Upper lobe of right lung (tissue), 1 donor: ENCODE data around the gene INKA2. TPM values are rescaled to one million over a fixed set of nuclear protein-coding genes. Genes with fewer than 3 reads are reported as not detected.

Experiments
- ATAC-seq: fragments of 200-7000 bp; cut with Tn5 transposase; one replicate; pipeline ENCODE4 v1.9.1; 2020; ENCODE audit warnings: mild to moderate bottlenecking, moderate library complexity
- DNase-seq: peaks from one replicate; pipeline ENCODE4 v3.0.0-alpha.2; 2020
- H3K27ac ChIP-seq: fragments of 200-600 bp; one replicate; pipeline ENCODE4 v1.8.0; 2022
- H3K27me3 ChIP-seq: fragments of 200-600 bp; one replicate; pipeline ENCODE4 v1.8.0; 2022; ENCODE audit warnings: mild to moderate bottlenecking
- H3K36me3 ChIP-seq: fragments of 200-600 bp; one replicate; pipeline ENCODE4 v1.8.0; 2022
- H3K4me1 ChIP-seq: fragments of 200-600 bp; one replicate; pipeline ENCODE4 v1.8.0; 2022
- H3K4me3 ChIP-seq: fragments of 200-600 bp; one replicate; pipeline ENCODE4 v1.8.0; 2022; ENCODE audit warnings: mild to moderate bottlenecking
- H3K9me3 ChIP-seq: fragments of 200-600 bp; one replicate; pipeline ENCODE4 v1.8.0; 2022
- CTCF ChIP-seq: fragments of 200-600 bp; IDR thresholded peaks from one replicate; pipeline ENCODE4 v1.8.0; 2022; ENCODE audit warnings: antibody characterized with exemption
- intact Hi-C: fragments of 100-400 bp; cut with DNase I; formaldehyde crosslinking; loops from one replicate; pipeline ENCODE4 v1.11.0; 2022
- total RNA-seq: library from RNA; stranded (reverse); fragmentation: NEBNext Ultra II Directional; extraction: Animal tissue kit (Norgen Biotek cat#: 25700); gene quantifications from one replicate; pipeline ENCODE4 v1.2.1, GENCODE V29; 2021
- donor health status: DM: no; HTN: yes; CAD: no; lungs with severe emphysema.

The INKA2 gene
- total RNA-seq, 1 donor from 2014 or later, result 13.3 TPM

DNA sequence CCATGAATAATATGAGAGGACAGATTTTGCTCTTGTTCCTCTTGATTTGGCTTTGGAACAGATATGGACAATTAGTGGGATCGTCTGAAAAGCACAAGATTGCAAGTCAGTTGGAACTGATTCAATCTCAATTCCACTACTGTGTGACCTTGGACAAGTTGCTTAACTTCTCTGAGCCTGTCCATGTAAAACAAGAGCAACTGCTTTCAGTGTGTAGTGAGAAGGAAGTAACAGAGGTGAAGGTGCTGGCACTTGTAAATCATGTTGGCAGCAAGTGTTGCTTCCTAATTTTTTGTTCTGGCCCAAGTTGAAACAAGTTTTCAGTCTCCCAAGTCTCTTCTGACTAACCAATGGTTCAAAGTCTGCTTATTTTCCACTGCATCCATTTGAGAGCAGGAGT lies 15.3 kb downstream of the INKA2 start:
- no peak for TF ChIP-seq CTCF
- H3K27ac ChIP-seq, result no peak overlapping the region
- H3K27me3 ChIP-seq, result no peaks in the 10 kb centered on the region
- DNase-seq (no peak), ATAC-seq (no peak)
- intact Hi-C loops, result no loop called here
- H3K4me1 ChIP-seq, result peaks cover 33% of the 10 kb centered on the region
- no peaks in the 10 kb centered on the region for H3K36me3 ChIP-seq
- no peaks in the 10 kb centered on the region for H3K9me3 ChIP-seq
- no peak overlapping the region for H3K4me3 ChIP-seq

DNA sequence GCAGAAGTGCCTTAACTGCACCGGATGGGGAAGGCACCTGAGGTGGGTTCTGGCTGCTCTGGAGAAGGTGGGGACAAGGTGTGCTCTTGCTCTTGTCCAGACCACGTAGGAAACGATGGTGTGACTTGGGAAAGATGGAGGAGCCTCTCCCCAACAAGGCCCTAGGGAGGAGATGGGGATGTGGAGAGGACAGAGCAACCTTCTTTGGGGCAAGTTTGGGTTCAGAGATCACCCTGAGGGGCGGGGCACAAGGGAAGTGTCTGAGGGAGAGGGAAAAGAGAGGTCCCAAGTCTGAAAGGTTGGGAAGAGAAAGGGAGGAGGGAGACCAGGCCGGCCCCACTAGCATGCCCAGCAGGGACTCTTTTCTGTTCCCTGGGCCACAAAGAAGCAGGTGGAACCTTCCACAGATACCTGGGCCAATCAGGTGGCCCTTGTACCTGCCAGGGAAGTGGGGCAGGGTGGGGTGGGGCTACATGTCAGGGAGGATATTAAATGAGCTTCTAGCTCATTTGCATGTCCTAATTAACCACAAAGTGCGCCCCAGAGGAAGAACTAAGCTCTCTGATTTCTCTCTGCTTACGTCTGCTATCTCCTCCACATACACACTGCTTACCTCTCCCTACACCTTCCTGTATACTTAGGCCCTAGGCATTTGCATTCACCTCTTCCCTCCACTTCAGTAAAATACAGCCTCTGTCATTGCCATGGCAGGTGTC lies 15.9 kb downstream of the INKA2 start:
- H3K4me1 ChIP-seq, result peaks cover 33% of the 10 kb centered on the region
- no peak for ATAC-seq
- DNase-seq, result no peak
- H3K27me3 ChIP-seq, result no peaks in the 10 kb centered on the region
- H3K9me3 ChIP-seq, result no peaks in the 10 kb centered on the region
- no peak for TF ChIP-seq CTCF
- H3K27ac ChIP-seq, result no peak overlapping the region
- no peak overlapping the region for H3K4me3 ChIP-seq
- intact Hi-C loops, result no loop called here
- no peaks in the 10 kb centered on the region for H3K36me3 ChIP-seq

DNA sequence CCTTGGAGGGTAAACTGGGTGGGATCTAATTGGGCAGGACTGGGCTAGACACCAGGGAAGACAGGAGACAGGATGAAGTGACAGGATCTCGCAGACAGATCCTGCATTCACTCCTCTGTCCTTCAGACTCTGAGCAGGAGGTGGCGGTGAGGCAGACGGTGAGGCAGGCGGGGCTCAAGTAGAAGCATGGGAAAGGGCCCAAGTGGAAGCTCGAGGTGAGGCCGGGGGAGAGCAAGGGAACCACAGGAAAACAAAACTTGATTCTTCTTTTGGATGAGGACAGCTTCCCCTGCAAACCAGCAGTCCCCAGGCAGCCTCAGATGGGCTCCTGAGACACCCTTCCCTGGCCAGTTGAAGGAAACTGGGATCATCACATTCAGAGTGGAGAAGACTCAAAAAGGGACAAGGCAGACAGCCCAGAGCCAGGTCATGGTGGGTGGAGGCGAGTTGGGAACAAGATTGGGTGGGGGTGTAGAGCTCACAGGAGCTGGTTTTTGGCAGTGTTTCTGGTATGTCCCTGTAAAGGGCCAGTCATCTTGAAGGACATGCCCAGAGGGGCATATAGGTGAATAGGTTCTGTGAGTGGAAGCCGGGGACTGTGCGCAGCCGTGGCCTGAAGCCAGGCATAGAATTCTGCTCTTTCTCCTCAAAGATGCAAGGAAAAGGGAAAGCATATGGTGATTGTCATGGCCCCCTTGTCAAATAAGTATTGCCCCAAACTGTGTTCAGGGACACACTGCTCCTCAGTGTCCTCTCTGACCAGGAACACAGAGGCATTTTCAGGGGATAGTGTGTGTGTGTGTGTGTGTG lies 18.0 kb downstream of the INKA2 start:
- Histone ChIP-seq H3K36me3 (peaks cover 4% of the 10 kb centered on the region), H3K27me3 (no peaks in the 10 kb centered on the region), H3K4me3 (no peak overlapping the region), H3K4me1 (peaks cover 33% of the 10 kb centered on the region), H3K9me3 (no peaks in the 10 kb centered on the region), H3K27ac (peak overlapping the region; percentile 68)
- no peak for DNase-seq
- intact Hi-C loops, result no loop called here
- peak; percentile 24 for ATAC-seq
- TF ChIP-seq CTCF, result no peak

- intact Hi-C loops, result no loop called here
- no peak for TF ChIP-seq CTCF
- ATAC-seq (peak; percentile 75), DNase-seq (no peak)
- Histone ChIP-seq H3K27me3 (no peaks in the 10 kb centered on the region), H3K4me1 (peaks cover 33% of the 10 kb centered on the region), H3K4me3 (no peak overlapping the region), H3K36me3 (peaks cover 4% of the 10 kb centered on the region), H3K9me3 (no peaks in the 10 kb centered on the region), H3K27ac (peak overlapping the region; percentile 68)
Observed at GRCh38 chr1:111720274-111720976, 18.8 kb downstream of the INKA2 start.

DNA sequence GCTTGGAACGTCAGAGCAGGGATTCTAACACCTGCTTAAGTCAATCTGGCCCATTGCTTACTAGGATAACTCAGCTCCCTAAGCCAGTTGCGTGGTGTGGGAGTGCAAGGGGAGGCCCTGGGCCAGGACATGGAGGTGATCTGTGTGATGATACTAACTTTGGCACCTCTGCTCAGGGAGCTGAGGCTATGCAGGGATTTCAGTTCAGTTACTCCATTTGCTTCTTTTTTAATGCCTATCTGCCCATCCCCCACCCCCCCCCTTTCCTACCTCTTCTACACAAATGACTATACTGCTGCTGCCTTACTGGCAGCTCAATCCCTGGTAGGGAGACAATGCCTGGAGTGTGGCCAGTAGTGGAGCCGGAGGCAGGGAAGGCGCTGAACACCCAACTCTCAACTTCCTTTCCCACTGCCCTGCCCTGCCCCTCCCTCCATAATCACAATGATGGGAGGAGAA lies 19.5 kb downstream of the INKA2 start:
- H3K36me3 ChIP-seq, result peaks cover 4% of the 10 kb centered on the region
- no peak overlapping the region for H3K4me3 ChIP-seq
- peak; percentile 32 for ATAC-seq
- H3K9me3 ChIP-seq, result no peaks in the 10 kb centered on the region
- intact Hi-C loops, result no loop called here
- H3K4me1 ChIP-seq, result peaks cover 33% of the 10 kb centered on the region
- no peaks in the 10 kb centered on the region for H3K27me3 ChIP-seq
- peak overlapping the region; percentile 68 for H3K27ac ChIP-seq
- no peak for TF ChIP-seq CTCF
- no peak for DNase-seq
